CD14-positive monocyte (primary cell): ENCODE results near the gene NUDT13. TPM values are rescaled to one million over a fixed set of nuclear protein-coding genes. Genes with fewer than 3 reads are reported as not detected.

Experiments
- DNase-seq, 3 donors: peaks; one replicate each; pipeline ENCODE4 v3.0.0-alpha.2; 2011 to 2022
- H2AFZ ChIP-seq: 2 replicates; pipeline ENCODE4 v1.6.0; 2012; ENCODE audit warnings: mild to moderate bottlenecking, low read depth, low read length, inconsistent platforms; ENCODE audit not compliant: insufficient read depth, poor library complexity, severe bottlenecking
- H3K27ac ChIP-seq, 2 donors: 1 replicate in 1 of 2; 2 replicates in 1 of 2; pipeline ENCODE4 v1.5.1; 2012 to 2013; ENCODE audit warnings: low read length in 2 of 2, control low read depth in 1 of 2, inconsistent platforms in 1 of 2, low read depth in 1 of 2, mild to moderate bottlenecking in 1 of 2
- H3K27me3 ChIP-seq, 2 donors: one replicate each; pipeline versions ENCODE4 v1.6.0 to v1.6.1; 2011 to 2013; ENCODE audit warnings: low read length in 2 of 2; ENCODE audit not compliant: control insufficient read depth in 2 of 2, insufficient read depth in 2 of 2
- H3K36me3 ChIP-seq, 2 donors: replicated peaks in 1 of 2; 1 replicate in 1 of 2; 2 replicates in 1 of 2; pipeline versions ENCODE4 v1.5.1 to v1.6.1; 2012 to 2013; ENCODE audit warnings: low read length in 2 of 2, control low read depth in 1 of 2, inconsistent platforms in 1 of 2, mild to moderate bottlenecking in 1 of 2; ENCODE audit not compliant: insufficient read depth in 2 of 2, control insufficient read depth in 1 of 2
- H3K4me1 ChIP-seq, 2 donors: 1 replicate in 1 of 2; 2 replicates in 1 of 2; pipeline versions ENCODE4 v1.5.1 to v1.6.1; 2012 to 2013; ENCODE audit warnings: low read length in 2 of 2, control low read depth in 1 of 2, inconsistent platforms in 1 of 2, mild to moderate bottlenecking in 1 of 2, moderate library complexity in 1 of 2; ENCODE audit not compliant: insufficient read depth in 2 of 2, control insufficient read depth in 1 of 2
- H3K4me2 ChIP-seq: replicated peaks from 2 replicates; pipeline ENCODE3; 2012; ENCODE audit warnings: low read length, moderate library complexity, mild to moderate bottlenecking; ENCODE audit not compliant: poor library complexity, severe bottlenecking; ENCODE audit errors: extremely low read depth
- H3K4me3 ChIP-seq, 3 experiments: fragments of 200-600 bp in 1 of 3; sonication (generic) in 1 of 3; replicated peaks in 1 of 3; 1 replicate in 2 of 3; 2 replicates in 1 of 3; pipeline ENCODE4 v1.5.1; 2011 to 2013; ENCODE audit warnings: low read length in 3 of 3, mild to moderate bottlenecking in 3 of 3, control low read depth in 2 of 3, low read depth in 2 of 3, inconsistent platforms in 1 of 3, moderate library complexity in 1 of 3
- H3K79me2 ChIP-seq: 2 replicates; pipeline ENCODE4 v1.6.0; 2012; ENCODE audit warnings: mild to moderate bottlenecking, control low read depth, inconsistent platforms, low read length, moderate library complexity; ENCODE audit not compliant: insufficient read depth
- H3K9ac ChIP-seq: 2 replicates; pipeline ENCODE4 v1.6.0; 2017; ENCODE audit warnings: low read length, mild to moderate bottlenecking; ENCODE audit not compliant: insufficient read depth, poor library complexity, severe bottlenecking
- H3K9me3 ChIP-seq, 2 donors: replicated peaks in 1 of 2; 1 replicate in 1 of 2; 2 replicates in 1 of 2; pipeline versions ENCODE4 v1.5.1 to v1.6.1; 2012 to 2013; ENCODE audit warnings: low read length in 2 of 2, control low read depth in 1 of 2; ENCODE audit not compliant: control insufficient read depth in 1 of 2, insufficient read depth in 1 of 2
- H4K20me1 ChIP-seq: 2 replicates; pipeline ENCODE4 v1.6.0; 2012; ENCODE audit warnings: mild to moderate bottlenecking, low read length, control low read depth, moderate library complexity; ENCODE audit not compliant: insufficient read depth
- H3K27ac Mint-ChIP-seq, 7 donors: one replicate each; pipeline ENCODE4 v1.8.0; 2020; ENCODE audit warnings: mild to moderate bottlenecking in 7 of 7, mixed read lengths in 7 of 7, moderate library complexity in 6 of 7, inconsistent platforms in 2 of 7
- H3K27me3 Mint-ChIP-seq, 3 donors: one replicate each; pipeline ENCODE4 v1.8.0; 2021 to 2022; ENCODE audit warnings: low read depth in 3 of 3, mild to moderate bottlenecking in 3 of 3, mixed read lengths in 3 of 3, moderate library complexity in 3 of 3, inconsistent platforms in 1 of 3
- H3K36me3 Mint-ChIP-seq, 2 donors: one replicate each; pipeline ENCODE4 v1.8.0; 2020; ENCODE audit warnings: mixed read lengths in 2 of 2, inconsistent platforms in 1 of 2, mild to moderate bottlenecking in 1 of 2
- H3K4me1 Mint-ChIP-seq: one replicate; pipeline ENCODE4 v1.8.0; 2020; ENCODE audit warnings: mild to moderate bottlenecking, mixed read lengths
- H3K4me3 Mint-ChIP-seq, 2 donors: one replicate each; pipeline ENCODE4 v1.8.0; 2020; ENCODE audit warnings: mild to moderate bottlenecking in 2 of 2, mixed read lengths in 2 of 2, moderate library complexity in 1 of 2
- H3K9me3 Mint-ChIP-seq, 7 donors: one replicate each; pipeline ENCODE4 v1.8.0; 2020 to 2022; ENCODE audit warnings: mixed read lengths in 7 of 7, mild to moderate bottlenecking in 6 of 7, moderate library complexity in 6 of 7, inconsistent platforms in 2 of 7
- WGBS: methylation state at CpG from one replicate; pipeline ENCODE4 v1.1.5; 2013; ENCODE audit warnings: missing lambda C conversion rate; ENCODE audit not compliant: insufficient coverage; 5-methylcytosine and 5-hydroxymethylcytosine counted together
- intact Hi-C, 2 donors: fragments of 100-400 bp; cut with micrococcal nuclease; formaldehyde crosslinking; loops; one replicate each; pipeline versions ENCODE4 v1.15.0 to v1.15.1; 2023
- polyA plus RNA-seq, 3 donors: library from polyadenylated mRNA; depleted of rRNA in 1 of 3; unstranded in 2 of 3; stranded (reverse) in 1 of 3; fragments of 300-500 nt in 2 of 3; fragments of >200 nt in 1 of 3; fragmentation: Illumina TruSeq in 2 of 3; gene quantifications; 1 replicate in 2 of 3; 2 replicates in 1 of 3; pipeline ENCODE4 v1.2.3, GENCODE V29; 2012 to 2021
- TF ChIP-seq, protein P1 (sequence below): fragments of 200-600 bp; IDR thresholded peaks from one replicate; pipeline ENCODE4 v1.8.0; 2022; ENCODE audit warnings: antibody characterized with exemption, mild to moderate bottlenecking

Gene NUDT13
- polyA plus RNA-seq, 3 donors = 0.69 to 4.5 (median 1.0) TPM

DNA sequence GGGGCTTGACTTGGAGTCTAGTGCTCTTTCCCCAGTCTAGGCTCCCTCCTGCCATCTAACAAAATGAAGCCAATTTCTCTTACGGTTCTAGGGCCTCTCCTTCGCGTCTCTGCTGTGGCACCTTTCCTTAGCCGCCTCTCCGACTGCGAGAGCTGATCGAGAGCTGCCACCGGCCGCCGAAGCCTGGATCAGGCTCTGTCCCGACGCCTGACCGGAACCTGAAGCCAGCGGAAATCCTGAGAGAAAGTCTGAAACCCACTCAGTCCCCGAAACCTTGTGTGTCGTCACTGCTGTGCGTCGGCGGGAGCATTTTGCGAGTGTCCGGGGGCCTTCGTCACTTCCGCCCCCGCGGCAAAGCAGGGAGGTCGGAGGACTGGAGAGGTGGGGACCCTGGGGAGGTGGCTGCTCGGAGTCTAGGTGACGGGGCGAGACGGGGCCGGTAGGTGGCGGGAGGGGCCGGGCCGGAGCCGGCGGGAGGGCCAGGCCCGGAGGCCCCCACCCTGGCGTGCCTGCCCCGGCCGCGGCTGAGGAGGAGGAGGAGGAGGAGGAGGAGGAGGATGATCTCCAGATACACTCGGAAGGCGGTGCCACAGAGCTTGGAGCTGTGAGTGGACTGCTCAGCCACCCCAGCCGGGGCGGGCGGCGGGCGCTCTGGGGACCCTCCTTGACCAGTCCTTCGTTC, 57.7 kb downstream of the NUDT13 start, which contains the start of the genes ECD and FAM149B1:
Gene ECD, minus strand, starts transcription at position 226 of the 682 bp plus-strand sequence. CDS start 4,071 bp downstream, outside the sequence.
Gene FAM149B1, plus strand, starts transcription at position 337 of the 682 bp plus-strand sequence. Its CDS starts 221 bp downstream, at position 558.
- Mint-ChIP-seq H3K4me3 (peak within 1 kb of the TSS; percentile 98 to 99), H3K27me3 (peaks cover 0 to 3% (median 0%) of the 10 kb centered on the region in 3 donors), H3K36me3 (peaks cover 11 to 18% of the 10 kb centered on the region in 2 donors), H3K4me1 (peaks cover 22% of the 10 kb centered on the region), H3K9me3 (peaks cover 0 to 7% (median 0%) of the 10 kb centered on the region in 7 donors), H3K27ac (peak within 1 kb of the TSS; percentile 99 to 100 (median 100))
- Histone ChIP-seq H3K9me3 (no peaks in the 10 kb centered on the region), H4K20me1 (peaks cover under 1% of the 10 kb centered on the region), H3K4me3 (peak within 1 kb of the TSS; percentile 94 to 98 (median 97)), H3K27me3 (no peaks in the 10 kb centered on the region), H2AFZ (peak within 1 kb of the TSS; percentile 97), H3K9ac (peak within 1 kb of the TSS; percentile 95), H3K4me1 (peaks cover 14 to 26% of the 10 kb centered on the region in 2 donors), H3K79me2 (peaks cover 61% of the 10 kb centered on the region), H3K36me3 (peaks cover 3 to 15% of the 10 kb centered on the region in 2 donors), H3K4me2 (peak within 1 kb of the TSS; percentile 96), H3K27ac (peak within 1 kb of the TSS; percentile 96 to 100)
- TF ChIP-seq, protein P1, sequence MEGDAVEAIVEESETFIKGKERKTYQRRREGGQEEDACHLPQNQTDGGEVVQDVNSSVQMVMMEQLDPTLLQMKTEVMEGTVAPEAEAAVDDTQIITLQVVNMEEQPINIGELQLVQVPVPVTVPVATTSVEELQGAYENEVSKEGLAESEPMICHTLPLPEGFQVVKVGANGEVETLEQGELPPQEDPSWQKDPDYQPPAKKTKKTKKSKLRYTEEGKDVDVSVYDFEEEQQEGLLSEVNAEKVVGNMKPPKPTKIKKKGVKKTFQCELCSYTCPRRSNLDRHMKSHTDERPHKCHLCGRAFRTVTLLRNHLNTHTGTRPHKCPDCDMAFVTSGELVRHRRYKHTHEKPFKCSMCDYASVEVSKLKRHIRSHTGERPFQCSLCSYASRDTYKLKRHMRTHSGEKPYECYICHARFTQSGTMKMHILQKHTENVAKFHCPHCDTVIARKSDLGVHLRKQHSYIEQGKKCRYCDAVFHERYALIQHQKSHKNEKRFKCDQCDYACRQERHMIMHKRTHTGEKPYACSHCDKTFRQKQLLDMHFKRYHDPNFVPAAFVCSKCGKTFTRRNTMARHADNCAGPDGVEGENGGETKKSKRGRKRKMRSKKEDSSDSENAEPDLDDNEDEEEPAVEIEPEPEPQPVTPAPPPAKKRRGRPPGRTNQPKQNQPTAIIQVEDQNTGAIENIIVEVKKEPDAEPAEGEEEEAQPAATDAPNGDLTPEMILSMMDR = no peak
- 0% methylated on average over 44 of the region's 49 CpGs for WGBS
- peak; percentile 86 to 95 (median 91) for DNase-seq
- intact Hi-C loops = loop anchor here (5.0 to 10.0 kb wide), 4 partner anchors 53 to 816 kb away; partner anchors contain the start of genes DNAJB12 (in 1 of the 2), DNAJC9 (in 1 of the 2), NUDT13 (in 1 of the 2) and P4HA1 (in 1 of the 2)

DNA sequence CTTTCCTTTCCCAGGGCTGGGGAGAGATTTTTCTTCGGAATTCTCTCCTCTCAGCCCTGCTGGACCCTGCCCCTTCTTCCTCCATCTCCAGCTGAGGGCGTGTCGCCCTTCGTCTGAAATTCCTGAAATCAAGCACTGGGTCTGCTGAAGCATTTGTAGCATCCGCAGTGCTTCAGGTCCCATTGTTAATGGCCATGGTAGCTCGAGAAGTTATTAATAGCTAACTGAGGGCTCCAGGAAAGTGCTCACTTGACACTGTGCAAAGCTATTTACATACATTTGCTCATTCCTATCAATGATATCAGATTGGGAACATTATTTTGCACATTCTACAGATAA, 58.2 kb downstream of the NUDT13 start:
- no CpG with 5 or more reads among the region's 6 CpGs for WGBS
- Histone ChIP-seq H3K4me2 (peak overlapping the region; percentile 96), H3K79me2 (peaks cover 56% of the 10 kb centered on the region), H3K4me3 (peak overlapping the region; percentile 94 to 98 (median 97)), H3K36me3 (peaks cover 3 to 10% of the 10 kb centered on the region in 2 donors), H3K27me3 (no peaks in the 10 kb centered on the region), H3K4me1 (peaks cover 14 to 26% of the 10 kb centered on the region in 2 donors), H3K9me3 (no peaks in the 10 kb centered on the region), H3K9ac (peak overlapping the region; percentile 95), H3K27ac (peak overlapping the region; percentile 96 to 100), H4K20me1 (no peaks in the 10 kb centered on the region), H2AFZ (peak overlapping the region; percentile 97)
- peak overlapping the region; percentile 93 to 100 (median 99) for H3K27ac Mint-ChIP-seq
- intact Hi-C loops = loop anchor here (5.0 to 10.0 kb wide), 4 partner anchors 54 to 816 kb away; partner anchors contain the start of genes DNAJB12 (in 1 of the 2), DNAJC9 (in 1 of the 2), NUDT13 (in 1 of the 2) and P4HA1 (in 1 of the 2)
- TF ChIP-seq, protein P1 = no peak
- peaks cover 9 to 16% of the 10 kb centered on the region in 2 donors for H3K36me3 Mint-ChIP-seq
- H3K9me3 Mint-ChIP-seq = peaks cover 0 to 7% (median 0%) of the 10 kb centered on the region in 7 donors
- DNase-seq = no peak
- peak overlapping the region; percentile 98 to 99 for H3K4me3 Mint-ChIP-seq
- H3K4me1 Mint-ChIP-seq = peaks cover 21% of the 10 kb centered on the region
- peaks cover 0 to 3% (median 0%) of the 10 kb centered on the region in 3 donors for H3K27me3 Mint-ChIP-seq
